Psoas muscle (tissue), 8 donors: Measurements from ENCODE around the gene NXPE2. TPM values are rescaled to one million over a fixed set of nuclear protein-coding genes. Genes with fewer than 3 reads are reported as not detected.
"Not testable (repeated sequence)": the region's sequence is repeated elsewhere in the genome, so short reads cannot be mapped to it uniquely, and the experiment has no call there.

Experiments
- ATAC-seq, 4 donors: fragments of 200-7000 bp; cut with Tn5 transposase; one replicate each; pipeline ENCODE4 v1.9.1; 2020; ENCODE audit warnings: moderate library complexity in 3 of 4, mild to moderate bottlenecking in 2 of 4
- DNase-seq, 2 donors: peaks; one replicate each; pipeline ENCODE4 v3.0.0-alpha.2; 2020
- H3K27ac ChIP-seq: fragments of 200-600 bp; one replicate; pipeline ENCODE4 v1.8.0; 2022
- H3K27me3 ChIP-seq, 3 donors: fragments of 200-600 bp in 1 of 3; one replicate each; pipeline versions ENCODE4 v1.6.1 to v1.8.0; 2013 to 2022; ENCODE audit warnings: low read length in 2 of 3, mild to moderate bottlenecking in 2 of 3, moderate library complexity in 1 of 3; ENCODE audit not compliant: insufficient read depth in 3 of 3
- H3K36me3 ChIP-seq, 2 donors: fragments of 200-600 bp in 1 of 2; one replicate each; pipeline versions ENCODE4 v1.6.1 to v1.8.0; 2013 to 2022; ENCODE audit warnings: low read depth in 1 of 2, mild to moderate bottlenecking in 1 of 2, moderate library complexity in 1 of 2; ENCODE audit not compliant: insufficient read depth in 1 of 2
- H3K4me1 ChIP-seq: fragments of 200-600 bp; one replicate; pipeline ENCODE4 v1.8.0; 2022
- H3K4me3 ChIP-seq: fragments of 200-600 bp; one replicate; pipeline ENCODE4 v1.8.0; 2022; ENCODE audit warnings: mild to moderate bottlenecking
- H3K9me3 ChIP-seq: fragments of 200-600 bp; one replicate; pipeline ENCODE4 v1.8.0; 2022
- WGBS, 3 donors: extraction: QIAGEN DNeasy Blood & Tissue Kit; methylation state at CpG; one replicate each; pipeline versions ENCODE4 v1.1.6 to v1.1.7; 2013; 5-methylcytosine and 5-hydroxymethylcytosine counted together
- intact Hi-C, 2 donors: fragments of 100-400 bp; cut with DNase I; formaldehyde crosslinking; loops; one replicate each; pipeline versions ENCODE4 v1.11.0 to v1.14.2; 2022
- long read RNA-seq, 2 donors: library from polyadenylated mRNA; unstranded; transcript quantifications; one replicate each; pipeline ENCODE4 v2.0.0, GENCODE V29; 2021
- polyA plus RNA-seq, 3 donors: library from polyadenylated mRNA; stranded (reverse); fragments of 200-250 nt; gene quantifications; one replicate each; pipeline ENCODE4 v1.2.3, GENCODE V29; 2013
- total RNA-seq, 4 donors: library from RNA; stranded (reverse); fragmentation: NEBNext Ultra II Directional in 2 of 4; extraction: Animal tissue kit (Norgen Biotek cat#: 25700) in 2 of 4; gene quantifications; one replicate each; pipeline versions ENCODE4 v1.2.1 to v1.2.4, GENCODE V29; 2021 to 2023
- TF ChIP-seq, protein P1 (sequence below): fragments of 200-600 bp; IDR thresholded peaks from one replicate; pipeline ENCODE4 v1.8.0; 2022; ENCODE audit warnings: antibody characterized with exemption
- donor health status: healthy with polysubstance abuse.
- donor health status: DM: no; HTN: no; CAD: no; lungs with moderate emphysema.
- donor health status: Bipolar disorder and iron deficiency.
- donor health status: healthy.
- donor health status: DM: yes; HTN: yes; CAD: no.
- donor health status: DM: no; HTN: no; CAD: no.
- donor health status: DM: no; HTN: no; CAD: no.
- donor health status: DM: yes; HTN: yes; CAD: no.

NXPE2 gene
- total RNA-seq = under 1 TPM in 3 of 4 donors, not detected in 1; 0.12 to 0.30 (median 0.15) TPM
- under 1 TPM; 0.04 to 0.16 (median 0.10) TPM for polyA plus RNA-seq
- long read RNA-seq, donor 1 = 0 reads
- long read RNA-seq, donor 2 = 0 reads

DNA sequence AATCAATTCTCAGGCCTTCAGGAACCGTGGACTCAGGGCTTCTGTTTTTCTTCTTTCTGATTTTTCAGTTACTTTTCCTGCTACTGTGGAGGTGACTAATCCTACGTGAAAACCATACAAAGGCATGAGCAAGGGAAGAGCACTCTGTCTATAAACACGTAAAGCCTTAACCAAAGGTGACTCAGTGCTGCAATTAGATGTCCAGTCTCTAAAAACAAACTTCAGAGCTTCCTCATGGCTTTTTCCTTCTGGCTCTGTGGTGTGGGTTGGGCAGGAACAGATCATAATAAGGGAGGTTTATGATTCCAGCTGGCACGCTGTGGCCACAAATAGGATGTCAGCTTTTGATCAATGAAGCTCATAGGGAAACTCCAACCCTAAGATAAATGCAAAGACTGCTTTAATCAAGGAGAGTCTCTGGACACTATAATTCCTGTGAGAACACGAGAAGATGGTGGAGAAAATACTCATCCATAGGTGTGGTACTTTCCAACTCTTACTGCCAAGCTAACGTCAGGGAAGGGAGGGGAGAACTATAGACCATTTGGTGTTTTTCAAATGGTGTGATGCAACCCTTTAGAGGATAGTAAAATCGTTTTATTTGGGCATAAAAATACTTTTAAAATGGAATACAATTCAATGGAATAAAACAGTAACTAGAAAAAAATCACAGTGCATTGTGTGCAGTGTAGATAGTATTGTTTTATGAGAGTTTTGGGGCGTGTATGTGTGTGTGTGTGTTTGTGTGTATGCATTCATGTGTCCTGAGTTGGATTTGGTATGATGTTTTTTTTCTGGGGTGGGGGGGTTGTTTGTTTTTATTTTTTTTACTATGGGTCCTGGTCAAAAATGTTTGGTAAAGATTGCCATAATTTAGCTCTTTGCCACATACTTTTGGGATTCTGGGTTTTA lies at the start of gene NXPE2:
Gene NXPE2, plus strand, starts transcription at position 403 of the 912 bp plus-strand sequence. Its CDS starts 49 bp downstream, at position 452.
- no peak within 1 kb of the TSS for H3K4me3 ChIP-seq
- intact Hi-C loops = no loop called here
- DNase-seq = no peak
- no peak for ATAC-seq
- H3K27me3 ChIP-seq = no peaks in the 10 kb centered on the region
- no peaks in the 10 kb centered on the region for H3K9me3 ChIP-seq
- no peaks in the 10 kb centered on the region for H3K4me1 ChIP-seq
- TF ChIP-seq, protein P1, sequence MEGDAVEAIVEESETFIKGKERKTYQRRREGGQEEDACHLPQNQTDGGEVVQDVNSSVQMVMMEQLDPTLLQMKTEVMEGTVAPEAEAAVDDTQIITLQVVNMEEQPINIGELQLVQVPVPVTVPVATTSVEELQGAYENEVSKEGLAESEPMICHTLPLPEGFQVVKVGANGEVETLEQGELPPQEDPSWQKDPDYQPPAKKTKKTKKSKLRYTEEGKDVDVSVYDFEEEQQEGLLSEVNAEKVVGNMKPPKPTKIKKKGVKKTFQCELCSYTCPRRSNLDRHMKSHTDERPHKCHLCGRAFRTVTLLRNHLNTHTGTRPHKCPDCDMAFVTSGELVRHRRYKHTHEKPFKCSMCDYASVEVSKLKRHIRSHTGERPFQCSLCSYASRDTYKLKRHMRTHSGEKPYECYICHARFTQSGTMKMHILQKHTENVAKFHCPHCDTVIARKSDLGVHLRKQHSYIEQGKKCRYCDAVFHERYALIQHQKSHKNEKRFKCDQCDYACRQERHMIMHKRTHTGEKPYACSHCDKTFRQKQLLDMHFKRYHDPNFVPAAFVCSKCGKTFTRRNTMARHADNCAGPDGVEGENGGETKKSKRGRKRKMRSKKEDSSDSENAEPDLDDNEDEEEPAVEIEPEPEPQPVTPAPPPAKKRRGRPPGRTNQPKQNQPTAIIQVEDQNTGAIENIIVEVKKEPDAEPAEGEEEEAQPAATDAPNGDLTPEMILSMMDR = no peak
- 51 to 56% (median 56%) methylated on average over 8 of the region's 8 CpGs for WGBS, 3 donors
- H3K36me3 ChIP-seq = no peaks in the 10 kb centered on the region
- no peak within 1 kb of the TSS for H3K27ac ChIP-seq

DNA sequence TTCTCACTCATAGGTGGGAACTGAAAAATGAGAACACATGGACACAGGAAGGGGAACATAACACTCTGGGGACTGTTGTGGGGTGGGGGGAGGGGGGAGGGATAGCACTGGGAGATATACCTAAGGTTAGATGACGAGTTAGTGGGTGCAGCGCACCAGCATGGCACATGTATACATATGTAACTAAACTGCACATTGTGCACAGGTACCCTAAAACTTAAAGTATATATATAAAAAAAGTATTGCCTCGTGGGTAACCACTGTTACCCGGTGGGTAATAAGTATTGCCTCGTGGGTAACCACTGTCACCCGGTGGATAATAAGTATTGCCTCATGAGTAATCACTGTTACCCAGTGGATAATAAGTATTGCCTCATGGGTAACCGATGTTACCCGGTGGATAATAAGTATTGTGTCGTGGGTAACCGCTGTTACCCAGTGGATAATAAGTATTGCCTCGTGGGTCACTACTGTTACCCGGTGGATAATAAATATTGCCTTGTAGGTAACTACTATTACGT lies 46.8 kb upstream of the NXPE2 start:
- ATAC-seq, DNase-seq: not testable (repeated sequence)
- WGBS, 3 donors = 94% methylated on average over 13 of the region's 13 CpGs

DNA sequence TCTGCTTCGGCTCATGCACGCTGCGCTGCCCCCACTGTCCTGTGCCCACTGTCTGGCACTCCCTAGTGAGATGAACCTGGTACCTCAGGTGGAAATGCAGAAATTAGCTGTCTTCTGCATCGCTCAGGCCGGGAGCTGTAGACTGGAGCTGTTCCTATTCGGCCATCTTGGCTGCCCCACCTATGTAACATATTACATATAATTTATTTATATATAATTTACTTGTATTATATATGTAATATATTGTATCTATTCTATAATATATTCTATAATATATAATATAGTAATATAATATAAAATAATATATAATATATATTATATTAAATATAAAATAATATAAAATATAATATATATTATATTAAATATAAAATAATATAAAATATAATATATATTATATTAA lies 38.9 kb upstream of the NXPE2 start:
- H3K27me3 ChIP-seq, H3K36me3 ChIP-seq, H3K4me3 ChIP-seq, DNase-seq, H3K4me1 ChIP-seq, H3K27ac ChIP-seq, H3K9me3 ChIP-seq, intact Hi-C loops, ATAC-seq: not testable (repeated sequence)
- WGBS, 3 donors = 95 to 97% (median 95%) methylated on average over 6 of the region's 6 CpGs

More for the DNA sequence above, 46.8 kb upstream of the NXPE2 start:
- H3K4me3 ChIP-seq, H3K27ac ChIP-seq, H3K4me1 ChIP-seq, H3K36me3 ChIP-seq, intact Hi-C loops, H3K9me3 ChIP-seq, H3K27me3 ChIP-seq: not testable (repeated sequence)

DNA sequence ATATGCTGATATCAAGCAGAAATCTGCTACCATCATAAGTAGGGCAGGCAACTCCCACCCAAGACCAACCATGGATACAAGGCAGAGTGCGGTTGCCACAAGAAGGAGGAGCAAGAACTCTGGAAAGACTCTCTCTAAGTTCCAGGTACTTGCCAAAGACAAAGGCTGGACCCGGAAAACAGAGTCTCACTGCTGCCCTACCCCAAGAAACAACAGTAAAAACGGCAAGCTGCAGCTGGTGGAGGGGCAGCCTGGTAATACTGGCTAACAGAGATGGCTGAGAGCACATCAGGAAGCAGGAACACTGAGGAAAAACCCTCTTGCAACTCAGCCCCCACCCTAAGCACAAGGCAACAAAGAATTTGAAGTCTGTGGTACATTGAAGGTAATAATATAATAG lies 27.7 kb upstream of the NXPE2 start:
- Histone ChIP-seq H3K4me3 (no peak overlapping the region), H3K9me3 (no peaks in the 10 kb centered on the region), H3K4me1 (no peaks in the 10 kb centered on the region), H3K36me3 (no peaks in the 10 kb centered on the region), H3K27me3 (no peaks in the 10 kb centered on the region), H3K27ac (no peak overlapping the region)
- ATAC-seq = no peak
- no peak for DNase-seq
- 76 to 78% (median 76%) methylated on average over 3 of the region's 3 CpGs for WGBS, 3 donors
- intact Hi-C loops = no loop called here
- TF ChIP-seq, protein P1 = no peak

DNA sequence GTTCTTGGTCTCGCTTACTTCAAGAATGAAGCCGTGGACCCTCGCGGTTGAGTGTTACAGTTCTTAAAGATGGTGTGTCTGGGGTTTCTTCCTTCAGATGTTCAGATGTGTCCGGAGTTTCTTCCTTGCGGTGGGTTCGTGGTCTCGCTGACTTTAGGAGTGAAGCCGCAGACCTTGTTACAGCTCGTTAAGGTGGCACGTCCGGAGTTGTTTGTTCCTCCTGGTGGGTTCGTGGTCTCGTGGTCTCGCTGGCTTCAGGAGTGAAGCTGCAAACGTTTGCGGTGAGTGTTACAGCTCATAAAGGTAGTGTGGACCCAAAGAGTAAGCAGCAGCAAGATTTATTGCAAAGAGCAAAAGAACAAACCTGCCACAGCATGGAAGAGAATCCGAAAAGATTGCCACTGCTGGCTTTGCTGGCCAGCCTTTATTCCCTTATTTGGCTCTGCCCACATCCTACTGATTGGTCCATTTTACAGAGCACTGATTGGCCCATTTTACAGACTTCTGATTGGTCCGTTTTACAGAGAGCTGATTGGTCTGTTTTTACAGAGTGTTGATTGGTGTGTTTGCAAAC lies 27.1 kb upstream of the NXPE2 start:
- no peaks in the 10 kb centered on the region for H3K27me3 ChIP-seq
- no peak for DNase-seq
- H3K4me1 ChIP-seq = no peaks in the 10 kb centered on the region
- no peak for ATAC-seq
- intact Hi-C loops = no loop called here
- 90 to 92% (median 91%) methylated on average over 19 of the region's 19 CpGs for WGBS, 3 donors
- no peaks in the 10 kb centered on the region for H3K9me3 ChIP-seq
- no peak overlapping the region for H3K27ac ChIP-seq
- no peak overlapping the region for H3K4me3 ChIP-seq
- no peaks in the 10 kb centered on the region for H3K36me3 ChIP-seq
- TF ChIP-seq, protein P1 = no peak
